H1 (cell line): ENCODE data around the gene C1QTNF1. TPM values are rescaled to one million over a fixed set of nuclear protein-coding genes. Genes with fewer than 3 reads are reported as not detected.

Experiments
- CBX5 ChIP-seq: fragments of 300-800, 300-1000 bp; sonication (generic); IDR thresholded peaks from 2 replicates; pipeline ENCODE4 v1.7.1; 2016; ENCODE audit warnings: antibody characterized with exemption, low read length, low read depth
- POLR2A ChIP-seq, 2 experiments: IDR thresholded peaks; 1 replicate in 1 of 2; 2 replicates in 1 of 2; pipeline ENCODE4 v1.6.1; 2011; ENCODE audit warnings: low read depth in 2 of 2, low read length in 2 of 2, mild to moderate bottlenecking in 2 of 2; ENCODE audit errors: control extremely low read depth in 1 of 2
- polyA plus RNA-seq, 7 experiments: library from polyadenylated mRNA; depleted of rRNA in 3 of 7; stranded (reverse) in 5 of 7; unstranded in 2 of 7; fragments of >200 nt in 5 of 7; fragments of 200-250 nt in 2 of 7; gene quantifications; 1 replicate in 5 of 7; 2 replicates in 1 of 7; 4 replicates in 1 of 7; pipeline versions ENCODE4 v1.2.1 to v1.2.3, GENCODE V29; 2011 to 2013; ENCODE audit warnings: missing spikeins in 2 of 7, mixed read lengths in 2 of 7
- total RNA-seq: library from RNA; stranded (reverse); fragmentation: NEBNext Ultra II Directional; extraction: Animal tissue kit (Norgen Biotek cat#: 25700); gene quantifications from 2 replicates; pipeline ENCODE4 v1.2.1, GENCODE V29; 2021
- TF ChIP-seq, protein P1 (sequence below): fragments of 300-600 bp; sonication (generic); IDR thresholded peaks from 2 replicates; pipeline ENCODE4 v1.7.1; 2012; ENCODE audit warnings: low read length, moderate library complexity, mild to moderate bottlenecking, inconsistent platforms; ENCODE audit not compliant: insufficient replicate concordance

Gene C1QTNF1
- total and polyA plus RNA-seq, 2 of the 8 experiments (the other 6 are each of a cell fraction or from before 2014, with no cell fraction given), result 1.5 to 2.5 TPM

DNA sequence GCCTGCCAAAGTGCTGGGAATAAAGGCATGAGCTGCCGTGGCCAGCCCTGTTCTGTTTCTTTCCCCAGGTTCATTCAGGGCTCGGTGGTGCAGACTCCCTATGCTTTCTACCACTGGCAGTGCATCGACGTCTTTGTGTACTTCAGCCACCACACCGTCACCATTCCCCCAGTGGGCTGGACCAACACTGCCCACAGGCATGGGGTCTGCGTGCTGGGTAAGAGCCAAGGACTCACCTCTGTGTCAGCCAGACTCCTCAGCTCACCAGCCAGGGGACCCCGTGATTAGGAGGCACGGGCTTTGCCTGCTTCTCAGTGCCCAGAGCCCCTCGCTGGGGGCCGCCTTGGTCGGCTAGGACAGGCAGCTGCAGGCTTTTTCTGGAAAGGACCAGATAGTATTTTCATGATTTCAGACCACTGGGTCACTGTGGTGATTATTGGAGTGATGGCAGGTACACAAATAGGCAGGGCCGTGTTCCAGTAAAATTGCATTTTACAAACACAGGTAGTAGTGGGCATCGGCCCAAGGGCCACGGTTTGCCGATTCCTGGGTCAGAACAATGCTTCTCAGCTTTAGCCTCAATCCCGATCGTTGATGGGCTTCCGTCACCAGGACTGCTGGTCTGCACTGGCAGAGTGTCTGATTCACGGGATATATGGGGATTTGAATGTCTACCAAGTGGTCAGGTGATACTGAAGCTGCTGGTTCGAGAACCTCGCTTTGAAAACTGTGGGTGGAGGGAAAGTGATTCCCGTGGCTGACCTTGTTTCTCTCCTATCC lies 55.6 kb downstream of the C1QTNF1 start (continued):
- TF ChIP-seq, protein P1, sequence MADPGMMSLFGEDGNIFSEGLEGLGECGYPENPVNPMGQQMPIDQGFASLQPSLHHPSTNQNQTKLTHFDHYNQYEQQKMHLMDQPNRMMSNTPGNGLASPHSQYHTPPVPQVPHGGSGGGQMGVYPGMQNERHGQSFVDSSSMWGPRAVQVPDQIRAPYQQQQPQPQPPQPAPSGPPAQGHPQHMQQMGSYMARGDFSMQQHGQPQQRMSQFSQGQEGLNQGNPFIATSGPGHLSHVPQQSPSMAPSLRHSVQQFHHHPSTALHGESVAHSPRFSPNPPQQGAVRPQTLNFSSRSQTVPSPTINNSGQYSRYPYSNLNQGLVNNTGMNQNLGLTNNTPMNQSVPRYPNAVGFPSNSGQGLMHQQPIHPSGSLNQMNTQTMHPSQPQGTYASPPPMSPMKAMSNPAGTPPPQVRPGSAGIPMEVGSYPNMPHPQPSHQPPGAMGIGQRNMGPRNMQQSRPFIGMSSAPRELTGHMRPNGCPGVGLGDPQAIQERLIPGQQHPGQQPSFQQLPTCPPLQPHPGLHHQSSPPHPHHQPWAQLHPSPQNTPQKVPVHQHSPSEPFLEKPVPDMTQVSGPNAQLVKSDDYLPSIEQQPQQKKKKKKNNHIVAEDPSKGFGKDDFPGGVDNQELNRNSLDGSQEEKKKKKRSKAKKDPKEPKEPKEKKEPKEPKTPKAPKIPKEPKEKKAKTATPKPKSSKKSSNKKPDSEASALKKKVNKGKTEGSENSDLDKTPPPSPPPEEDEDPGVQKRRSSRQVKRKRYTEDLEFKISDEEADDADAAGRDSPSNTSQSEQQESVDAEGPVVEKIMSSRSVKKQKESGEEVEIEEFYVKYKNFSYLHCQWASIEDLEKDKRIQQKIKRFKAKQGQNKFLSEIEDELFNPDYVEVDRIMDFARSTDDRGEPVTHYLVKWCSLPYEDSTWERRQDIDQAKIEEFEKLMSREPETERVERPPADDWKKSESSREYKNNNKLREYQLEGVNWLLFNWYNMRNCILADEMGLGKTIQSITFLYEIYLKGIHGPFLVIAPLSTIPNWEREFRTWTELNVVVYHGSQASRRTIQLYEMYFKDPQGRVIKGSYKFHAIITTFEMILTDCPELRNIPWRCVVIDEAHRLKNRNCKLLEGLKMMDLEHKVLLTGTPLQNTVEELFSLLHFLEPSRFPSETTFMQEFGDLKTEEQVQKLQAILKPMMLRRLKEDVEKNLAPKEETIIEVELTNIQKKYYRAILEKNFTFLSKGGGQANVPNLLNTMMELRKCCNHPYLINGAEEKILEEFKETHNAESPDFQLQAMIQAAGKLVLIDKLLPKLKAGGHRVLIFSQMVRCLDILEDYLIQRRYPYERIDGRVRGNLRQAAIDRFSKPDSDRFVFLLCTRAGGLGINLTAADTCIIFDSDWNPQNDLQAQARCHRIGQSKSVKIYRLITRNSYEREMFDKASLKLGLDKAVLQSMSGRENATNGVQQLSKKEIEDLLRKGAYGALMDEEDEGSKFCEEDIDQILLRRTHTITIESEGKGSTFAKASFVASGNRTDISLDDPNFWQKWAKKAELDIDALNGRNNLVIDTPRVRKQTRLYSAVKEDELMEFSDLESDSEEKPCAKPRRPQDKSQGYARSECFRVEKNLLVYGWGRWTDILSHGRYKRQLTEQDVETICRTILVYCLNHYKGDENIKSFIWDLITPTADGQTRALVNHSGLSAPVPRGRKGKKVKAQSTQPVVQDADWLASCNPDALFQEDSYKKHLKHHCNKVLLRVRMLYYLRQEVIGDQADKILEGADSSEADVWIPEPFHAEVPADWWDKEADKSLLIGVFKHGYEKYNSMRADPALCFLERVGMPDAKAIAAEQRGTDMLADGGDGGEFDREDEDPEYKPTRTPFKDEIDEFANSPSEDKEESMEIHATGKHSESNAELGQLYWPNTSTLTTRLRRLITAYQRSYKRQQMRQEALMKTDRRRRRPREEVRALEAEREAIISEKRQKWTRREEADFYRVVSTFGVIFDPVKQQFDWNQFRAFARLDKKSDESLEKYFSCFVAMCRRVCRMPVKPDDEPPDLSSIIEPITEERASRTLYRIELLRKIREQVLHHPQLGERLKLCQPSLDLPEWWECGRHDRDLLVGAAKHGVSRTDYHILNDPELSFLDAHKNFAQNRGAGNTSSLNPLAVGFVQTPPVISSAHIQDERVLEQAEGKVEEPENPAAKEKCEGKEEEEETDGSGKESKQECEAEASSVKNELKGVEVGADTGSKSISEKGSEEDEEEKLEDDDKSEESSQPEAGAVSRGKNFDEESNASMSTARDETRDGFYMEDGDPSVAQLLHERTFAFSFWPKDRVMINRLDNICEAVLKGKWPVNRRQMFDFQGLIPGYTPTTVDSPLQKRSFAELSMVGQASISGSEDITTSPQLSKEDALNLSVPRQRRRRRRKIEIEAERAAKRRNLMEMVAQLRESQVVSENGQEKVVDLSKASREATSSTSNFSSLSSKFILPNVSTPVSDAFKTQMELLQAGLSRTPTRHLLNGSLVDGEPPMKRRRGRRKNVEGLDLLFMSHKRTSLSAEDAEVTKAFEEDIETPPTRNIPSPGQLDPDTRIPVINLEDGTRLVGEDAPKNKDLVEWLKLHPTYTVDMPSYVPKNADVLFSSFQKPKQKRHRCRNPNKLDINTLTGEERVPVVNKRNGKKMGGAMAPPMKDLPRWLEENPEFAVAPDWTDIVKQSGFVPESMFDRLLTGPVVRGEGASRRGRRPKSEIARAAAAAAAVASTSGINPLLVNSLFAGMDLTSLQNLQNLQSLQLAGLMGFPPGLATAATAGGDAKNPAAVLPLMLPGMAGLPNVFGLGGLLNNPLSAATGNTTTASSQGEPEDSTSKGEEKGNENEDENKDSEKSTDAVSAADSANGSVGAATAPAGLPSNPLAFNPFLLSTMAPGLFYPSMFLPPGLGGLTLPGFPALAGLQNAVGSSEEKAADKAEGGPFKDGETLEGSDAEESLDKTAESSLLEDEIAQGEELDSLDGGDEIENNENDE, result no peak
- TF ChIP-seq CBX5 (no peak), POLR2A (IDR thresholded peaks at IDR 0.05; ENCODE audit: control extremely low read depth in 1 of 2, low read depth in 2 of 2, low read length in 2 of 2) (no peak)
